ENCODE data around the gene TEX55. TPM values are rescaled to one million over a fixed set of nuclear protein-coding genes. Genes with fewer than 3 reads are reported as not detected.
"Not testable (repeated sequence)": the region's sequence is repeated elsewhere in the genome, so short reads cannot be mapped to it uniquely, and the experiment has no call there.

The TEX55 gene
- polyA plus RNA-seq, 1 of the 3 experiments (the other 2 are of a cell fraction): not detected

- no peak overlapping the region for H3K9ac ChIP-seq
- no peaks in the 10 kb centered on the region for H3K79me2 ChIP-seq (ENCODE audit: insufficient read depth)
- no peak overlapping the region for H2AFZ ChIP-seq (ENCODE audit: low read depth)
- no peaks in the 10 kb centered on the region for H4K20me1 ChIP-seq (ENCODE audit: insufficient read depth)
- H3K4me1 ChIP-seq (ENCODE audit: control insufficient read depth in 1 of 2, insufficient read depth in 2 of 2, low read depth in 1 of 2, low read length in 1 of 2): no peaks in the 10 kb centered on the region
- H3K4me3 ChIP-seq (ENCODE audit: low read depth in 2 of 2, low read length in 1 of 2): no peak overlapping the region
- no peak for DNase-seq
- H3K36me3 ChIP-seq (replicated peaks in 1 of 2; ENCODE audit: control insufficient read depth in 1 of 2, insufficient read depth in 2 of 2, low read length in 1 of 2): no peaks in the 10 kb centered on the region
- no peaks in the 10 kb centered on the region for H3K27me3 ChIP-seq (ENCODE audit: insufficient read depth)
- 0 out of 2 replicates have a peak, but pooled peaks cover 4% of the 10 kb centered on the region for H3K9me3 ChIP-seq
- no peak overlapping the region for H3K4me2 ChIP-seq
- no peaks in the 10 kb centered on the region for H3K9me2 ChIP-seq
- H3K27ac ChIP-seq (ENCODE audit: low read depth in 2 of 2, low read length in 1 of 2): no peak overlapping the region
- POLR2A ChIA-PET: no interaction called here
- CTCF ChIA-PET: interaction anchor here (1.3 kb wide), 2 partner anchors 241 to 243 kb away, joined by 3 to 4 read pairs; no protein-coding TSS in a partner anchor
- 74% methylated on average over 10 of the region's 10 CpGs for WGBS (ENCODE audit: low lambda C conversion rate)
- no peak for TF ChIP-seq MAX (IDR thresholded peaks at IDR 0.05; ENCODE audit: low read depth)
- TF ChIP-seq FOSL2 (IDR thresholded peaks at IDR 0.05; ENCODE audit: borderline replicate concordance, low read depth): no peak
- no peak for TF ChIP-seq TEAD4 (IDR thresholded peaks at IDR 0.05; ENCODE audit: borderline replicate concordance, insufficient read depth)
- TF ChIP-seq FOXM1 (IDR thresholded peaks at IDR 0.05; ENCODE audit: low read depth): no peak
- TF ChIP-seq RAD21 (IDR thresholded peaks at IDR 0.05; ENCODE audit: low read length): no peak
- no peak for TF ChIP-seq EZH2phosphoT487 (IDR thresholded peaks at IDR 0.05; ENCODE audit: borderline replicate concordance, low read depth)
- TF ChIP-seq MXI1 (IDR thresholded peaks at IDR 0.05; ENCODE audit: low read depth, low read length): no peak
- no peak for TF ChIP-seq GATA2 (CRISPR knock-in tag; IDR thresholded peaks at IDR 0.05)
- no peak for TF ChIP-seq USF1 (IDR thresholded peaks at IDR 0.05; ENCODE audit: borderline replicate concordance, low read depth)
- no peaks in the 10 kb centered on the region for H3F3A ChIP-seq (replicated peaks; ENCODE audit: insufficient read depth)
These were observed 20.6 kb upstream of the TEX55 start for GRCh38 chr3:119125342-119125741.

- no peak for DNase-seq
- no peaks in the 10 kb centered on the region for H3K9me2 ChIP-seq
- ChIA-PET CTCF (interaction anchor here (0.7 to 1.3 kb wide), 3 partner anchors 61 to 244 kb away, joined by 3 to 4 read pairs (median 3); no protein-coding TSS in a partner anchor), POLR2A (no interaction called here)
- H3K36me3 ChIP-seq (replicated peaks in 1 of 2; ENCODE audit: control insufficient read depth in 1 of 2, insufficient read depth in 2 of 2, low read length in 1 of 2): no peaks in the 10 kb centered on the region
- TF ChIP-seq, protein P1, sequence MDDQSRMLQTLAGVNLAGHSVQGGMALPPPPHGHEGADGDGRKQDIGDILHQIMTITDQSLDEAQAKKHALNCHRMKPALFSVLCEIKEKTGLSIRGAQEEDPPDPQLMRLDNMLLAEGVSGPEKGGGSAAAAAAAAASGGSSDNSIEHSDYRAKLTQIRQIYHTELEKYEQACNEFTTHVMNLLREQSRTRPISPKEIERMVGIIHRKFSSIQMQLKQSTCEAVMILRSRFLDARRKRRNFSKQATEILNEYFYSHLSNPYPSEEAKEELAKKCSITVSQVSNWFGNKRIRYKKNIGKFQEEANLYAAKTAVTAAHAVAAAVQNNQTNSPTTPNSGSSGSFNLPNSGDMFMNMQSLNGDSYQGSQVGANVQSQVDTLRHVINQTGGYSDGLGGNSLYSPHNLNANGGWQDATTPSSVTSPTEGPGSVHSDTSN (IDR thresholded peaks at IDR 0.05): no peak
- no peak for TF ChIP-seq SIN3A (IDR thresholded peaks at IDR 0.05; ENCODE audit: borderline replicate concordance, low read depth, low read length)
- no peak for TF ChIP-seq NRF1 (IDR thresholded peaks at IDR 0.05; ENCODE audit: low read depth, low read length)
- no peak for TF ChIP-seq RCOR1 (IDR thresholded peaks at IDR 0.05; ENCODE audit: low read length)
- H2AFZ ChIP-seq (ENCODE audit: low read depth): no peak overlapping the region
- no peaks in the 10 kb centered on the region for H3K27me3 ChIP-seq (ENCODE audit: insufficient read depth)
- no peak overlapping the region for H3K4me3 ChIP-seq (ENCODE audit: low read depth in 2 of 2, low read length in 1 of 2)
- no peaks in the 10 kb centered on the region for H3F3A ChIP-seq (replicated peaks; ENCODE audit: insufficient read depth)
- no peak overlapping the region for H3K27ac ChIP-seq (ENCODE audit: low read depth in 2 of 2, low read length in 1 of 2)
- H3K4me2 ChIP-seq: no peak overlapping the region
- 0 out of 2 replicates have a peak, but pooled peaks cover 3% of the 10 kb centered on the region for H3K9me3 ChIP-seq
- 64% methylated on average over 6 of the region's 17 CpGs for WGBS (ENCODE audit: low lambda C conversion rate)
- H3K4me1 ChIP-seq (ENCODE audit: control insufficient read depth in 1 of 2, insufficient read depth in 2 of 2, low read depth in 1 of 2, low read length in 1 of 2): no peaks in the 10 kb centered on the region
- no peaks in the 10 kb centered on the region for H4K20me1 ChIP-seq (ENCODE audit: insufficient read depth)
- no peak overlapping the region for H3K9ac ChIP-seq
- H3K79me2 ChIP-seq (ENCODE audit: insufficient read depth): no peaks in the 10 kb centered on the region
These were observed 20.0 kb upstream of the TEX55 start for GRCh38 chr3:119125742-119126504.

- H3K36me3 ChIP-seq (replicated peaks in 1 of 2; ENCODE audit: control insufficient read depth in 1 of 2, insufficient read depth in 2 of 2, low read length in 1 of 2); CTCF ChIA-PET; H3K4me1 ChIP-seq (ENCODE audit: control insufficient read depth in 1 of 2, insufficient read depth in 2 of 2, low read depth in 1 of 2, low read length in 1 of 2); H3K9me3 ChIP-seq; H4K20me1 ChIP-seq (ENCODE audit: insufficient read depth); H3K79me2 ChIP-seq (ENCODE audit: insufficient read depth); H3K9ac ChIP-seq; H2AFZ ChIP-seq (ENCODE audit: low read depth); DNase-seq; H3K4me2 ChIP-seq; POLR2A ChIA-PET; H3F3A ChIP-seq (replicated peaks; ENCODE audit: insufficient read depth); H3K27me3 ChIP-seq (ENCODE audit: insufficient read depth); H3K9me2 ChIP-seq; H3K4me3 ChIP-seq (ENCODE audit: low read depth in 2 of 2, low read length in 1 of 2); H3K27ac ChIP-seq (ENCODE audit: low read depth in 2 of 2, low read length in 1 of 2): not testable (repeated sequence)
- WGBS (ENCODE audit: low lambda C conversion rate): 31% methylated on average over 2 of the region's 7 CpGs
These were observed 15.7 kb upstream of the TEX55 start for GRCh38 chr3:119130291-119130690.

GRCh38 chr3:119132291-119132690 is 13.7 kb upstream of the TEX55 start:
- H3K79me2 ChIP-seq (ENCODE audit: insufficient read depth); H3K9me3 ChIP-seq; DNase-seq; H4K20me1 ChIP-seq (ENCODE audit: insufficient read depth); CTCF ChIA-PET; H3K9me2 ChIP-seq; H3K27me3 ChIP-seq (ENCODE audit: insufficient read depth); H3K9ac ChIP-seq; H3K4me3 ChIP-seq (ENCODE audit: low read depth in 2 of 2, low read length in 1 of 2); H2AFZ ChIP-seq (ENCODE audit: low read depth); H3K36me3 ChIP-seq (replicated peaks in 1 of 2; ENCODE audit: control insufficient read depth in 1 of 2, insufficient read depth in 2 of 2, low read length in 1 of 2); H3K4me2 ChIP-seq; H3F3A ChIP-seq (replicated peaks; ENCODE audit: insufficient read depth); POLR2A ChIA-PET; H3K4me1 ChIP-seq (ENCODE audit: control insufficient read depth in 1 of 2, insufficient read depth in 2 of 2, low read depth in 1 of 2, low read length in 1 of 2); H3K27ac ChIP-seq (ENCODE audit: low read depth in 2 of 2, low read length in 1 of 2): not testable (repeated sequence)
- WGBS (ENCODE audit: low lambda C conversion rate): 64% methylated on average over 4 of the region's 4 CpGs
